AG04450 (cell line): ENCODE results near the gene MORF4L1. TPM values are rescaled to one million over a fixed set of nuclear protein-coding genes. Genes with fewer than 3 reads are reported as not detected.

Experiments
- CTCF ChIA-PET: fragments of 300-600, 350-600 bp; formaldehyde crosslinking; extraction: SDS; loops from one replicate; lab custom pipeline; 2022; ENCODE audit warnings: antibody characterized with exemption, inconsistent platforms; lab: Charles Lee
- POLR2A ChIA-PET: fragments of 350-600 bp; formaldehyde crosslinking; extraction: SDS; loops from one replicate; lab custom pipeline; 2021; ENCODE audit warnings: antibody characterized with exemption, inconsistent platforms; lab: Yijun Ruan, JAX
- DNase-seq: peaks from one replicate; pipeline ENCODE4 v3.0.0-alpha.2; 2011; ENCODE audit warnings: low read depth, low spot score
- H3K27ac ChIP-seq: one replicate; pipeline ENCODE4 v1.5.1; 2012; ENCODE audit warnings: low read depth, low read length, control low read depth
- H3K27me3 ChIP-seq: one replicate; pipeline ENCODE4 v1.6.0; 2012; ENCODE audit warnings: low read length; ENCODE audit not compliant: control insufficient read depth, insufficient read depth
- H3K4me3 ChIP-seq: 2 replicates; pipeline ENCODE4 v1.5.1; 2011; ENCODE audit warnings: mild to moderate bottlenecking, low read depth, low read length, control low read depth
- H3K9me3 ChIP-seq: 2 replicates; pipeline ENCODE4 v1.5.1; 2012; ENCODE audit warnings: low read length; ENCODE audit not compliant: control insufficient read depth, insufficient read depth
- CTCF ChIP-seq: IDR thresholded peaks from 2 replicates; pipeline ENCODE4 v1.5.1; 2011; ENCODE audit warnings: low read depth, low read length, control low read depth, inconsistent platforms
- polyA plus RNA-seq: library from polyadenylated mRNA; depleted of rRNA; stranded (reverse); fragments of >200 nt; gene quantifications from 2 replicates; pipeline ENCODE4 v1.2.3, GENCODE V29; 2011; rRNA removed
- small RNA-seq: library from RNA; depleted of rRNA; stranded (forward); fragments of <200 nt; gene quantifications from one replicate; pipeline ENCODE3, GENCODE V24; 2012; ENCODE audit warnings: low read depth; ENCODE audit not compliant: insufficient read length

MORF4L1 gene
- polyA plus RNA-seq, 1 experiment, result 426 TPM

- H3K4me3 ChIP-seq, result peak within 1 kb of the TSS; percentile 59
- DNase-seq, result no peak
- ChIA-PET CTCF (no interaction called here), POLR2A (interaction anchor here (0.5 kb wide), 1 partner anchor 62 kb away, joined by 4 read pairs; no protein-coding TSS in a partner anchor)
- TF ChIP-seq CTCF, result no peak
- no peaks in the 10 kb centered on the region; the same call in 1 of the 2 replicates for H3K9me3 ChIP-seq
- H3K27me3 ChIP-seq, result peaks cover 42% of the 10 kb centered on the region
- H3K27ac ChIP-seq, result no peak within 1 kb of the TSS
Observed at GRCh38 chr15:78944669-78945407, 72.1 kb downstream of the MORF4L1 start, which contains the start of gene CTSH. Gene CTSH, minus strand, starts transcription at chr15:78945046. Its CDS starts 65 bp downstream, at chr15:78944981.

- CTCF ChIA-PET, result interaction anchor here (0.6 kb wide), 1 partner anchor 26 kb away, joined by 4 read pairs; no protein-coding TSS in a partner anchor
- POLR2A ChIA-PET, result no interaction called here
- H3K27me3 ChIP-seq, result peaks cover 42% of the 10 kb centered on the region
- no peaks in the 10 kb centered on the region; the same call in 1 of the 2 replicates for H3K9me3 ChIP-seq
- TF ChIP-seq CTCF, result no peak
- no peak for DNase-seq
- no peak overlapping the region for H3K27ac ChIP-seq
- no peak overlapping the region for H3K4me3 ChIP-seq
Observed at GRCh38 chr15:78946493-78946892, 73.8 kb downstream of the MORF4L1 start.

- ChIA-PET CTCF (no interaction called here), POLR2A (no interaction called here)
- no peak for DNase-seq
- Histone ChIP-seq H3K4me3 (no peak overlapping the region), H3K9me3 (no peaks in the 10 kb centered on the region; the same call in 1 of the 2 replicates), H3K27me3 (peaks cover 42% of the 10 kb centered on the region), H3K27ac (no peak overlapping the region)
- no peak for TF ChIP-seq CTCF
Observed at GRCh38 chr15:78947506-78947905, 74.8 kb downstream of the MORF4L1 start.

Small RNA genes within 50 kb of the gene (small RNA-seq; reads per million reads assigned to genes)
- gene RNU6-415P, result not detected

Other genes starting within 250 kb of the MORF4L1 start
- not detected in 2 replicates for gene CHRNB4, start 231.7 kb upstream of the MORF4L1 start, polyA plus RNA-seq
- gene ADAMTS7, start 61.4 kb upstream of the MORF4L1 start, polyA plus RNA-seq, result 5.0 and 6.4 TPM in 2 replicates
- gene CTSH, start 72.2 kb downstream of the MORF4L1 start, polyA plus RNA-seq, result 4.8 and 5.6 TPM in 2 replicates
- 0.22 and 0.25 TPM in 2 replicates for gene RASGRF1, start 217.9 kb downstream of the MORF4L1 start, polyA plus RNA-seq